Airway epithelial cell (primary cell): ENCODE measurements around the gene VWA5B1. TPM values are rescaled to one million over a fixed set of nuclear protein-coding genes. Genes with fewer than 3 reads are reported as not detected.

Experiments
- total RNA-seq: library from RNA; depleted of rRNA; stranded (reverse); fragments of >200 nt; gene quantifications from 2 replicates; pipeline ENCODE4 v1.2.3, GENCODE V29; 2015

VWA5B1 gene, protein sequence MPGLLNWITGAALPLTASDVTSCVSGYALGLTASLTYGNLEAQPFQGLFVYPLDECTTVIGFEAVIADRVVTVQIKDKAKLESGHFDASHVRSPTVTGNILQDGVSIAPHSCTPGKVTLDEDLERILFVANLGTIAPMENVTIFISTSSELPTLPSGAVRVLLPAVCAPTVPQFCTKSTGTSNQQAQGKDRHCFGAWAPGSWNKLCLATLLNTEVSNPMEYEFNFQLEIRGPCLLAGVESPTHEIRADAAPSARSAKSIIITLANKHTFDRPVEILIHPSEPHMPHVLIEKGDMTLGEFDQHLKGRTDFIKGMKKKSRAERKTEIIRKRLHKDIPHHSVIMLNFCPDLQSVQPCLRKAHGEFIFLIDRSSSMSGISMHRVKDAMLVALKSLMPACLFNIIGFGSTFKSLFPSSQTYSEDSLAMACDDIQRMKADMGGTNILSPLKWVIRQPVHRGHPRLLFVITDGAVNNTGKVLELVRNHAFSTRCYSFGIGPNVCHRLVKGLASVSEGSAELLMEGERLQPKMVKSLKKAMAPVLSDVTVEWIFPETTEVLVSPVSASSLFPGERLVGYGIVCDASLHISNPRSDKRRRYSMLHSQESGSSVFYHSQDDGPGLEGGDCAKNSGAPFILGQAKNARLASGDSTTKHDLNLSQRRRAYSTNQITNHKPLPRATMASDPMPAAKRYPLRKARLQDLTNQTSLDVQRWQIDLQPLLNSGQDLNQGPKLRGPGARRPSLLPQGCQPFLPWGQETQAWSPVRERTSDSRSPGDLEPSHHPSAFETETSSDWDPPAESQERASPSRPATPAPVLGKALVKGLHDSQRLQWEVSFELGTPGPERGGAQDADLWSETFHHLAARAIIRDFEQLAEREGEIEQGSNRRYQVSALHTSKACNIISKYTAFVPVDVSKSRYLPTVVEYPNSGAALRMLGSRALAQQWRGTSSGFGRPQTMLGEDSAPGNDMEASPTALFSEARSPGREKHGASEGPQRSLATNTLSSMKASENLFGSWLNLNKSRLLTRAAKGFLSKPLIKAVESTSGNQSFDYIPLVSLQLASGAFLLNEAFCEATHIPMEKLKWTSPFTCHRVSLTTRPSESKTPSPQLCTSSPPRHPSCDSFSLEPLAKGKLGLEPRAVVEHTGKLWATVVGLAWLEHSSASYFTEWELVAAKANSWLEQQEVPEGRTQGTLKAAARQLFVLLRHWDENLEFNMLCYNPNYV
- not detected in 2 replicates for total RNA-seq

DNA sequence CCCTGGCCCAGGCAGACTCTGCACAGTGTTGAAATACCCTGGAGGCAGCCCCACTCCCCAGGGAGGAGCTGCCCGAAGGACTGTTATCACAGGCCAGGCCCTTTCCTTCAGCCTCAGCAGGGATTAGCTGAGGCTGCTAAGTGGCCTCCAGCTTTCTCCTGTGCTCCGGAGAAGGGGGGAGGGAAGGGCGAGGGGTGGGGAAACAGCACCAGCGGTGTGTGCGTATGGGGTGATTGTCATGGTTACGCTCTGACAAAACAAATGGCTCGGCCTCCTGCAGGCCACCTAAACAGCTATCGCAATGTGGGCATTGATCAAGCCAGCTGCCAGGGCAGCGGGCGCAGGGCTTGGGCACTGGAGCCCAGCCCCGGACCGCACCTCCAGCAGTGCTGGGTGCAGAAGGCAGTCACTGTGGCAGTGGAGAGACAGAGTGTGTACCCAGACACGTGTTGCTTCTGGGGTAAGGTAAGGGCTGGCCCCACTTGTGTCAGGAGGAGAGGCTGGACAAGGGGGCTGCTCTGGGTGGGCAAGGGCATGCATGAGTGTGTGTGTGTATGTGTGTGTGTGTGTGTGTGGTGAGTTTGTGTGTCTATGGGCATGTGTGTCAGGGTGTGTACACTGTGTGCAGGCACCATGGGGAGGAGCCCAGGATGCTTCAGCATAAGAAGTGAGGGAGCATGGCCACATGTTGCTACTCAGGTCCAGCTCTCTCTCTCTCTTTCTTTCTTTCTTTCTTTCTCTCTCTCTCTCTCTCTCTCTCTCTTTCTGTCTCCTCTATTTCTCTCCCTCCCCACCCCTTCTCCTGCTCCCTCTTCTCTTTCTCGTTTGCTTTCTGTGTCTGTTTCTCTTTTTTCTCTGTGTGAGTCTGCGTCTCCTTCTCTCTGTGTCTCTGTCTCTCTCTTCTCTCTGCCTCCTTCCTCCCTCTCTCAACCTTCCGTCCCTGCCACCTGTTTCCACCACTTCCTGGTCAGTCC is at the start of gene VWA5B1:
Gene VWA5B1, plus strand, starts transcription at position 252 of the 974 bp plus-strand sequence. CDS start 19,727 bp downstream, outside the sequence.

Other genes with a start within 250 kb of the VWA5B1 start
- gene PLA2G5, start 220.7 kb upstream of the VWA5B1 start, total RNA-seq, result not detected in 2 replicates
- gene PLA2G2D, start 171.3 kb upstream of the VWA5B1 start, total RNA-seq, result not detected in 2 replicates
- not detected in 2 replicates for gene PLA2G2F, start 151.6 kb upstream of the VWA5B1 start, total RNA-seq
- 0.23 TPM in 1 of 2 replicates, not detected in the other for gene UBXN10, start 104.8 kb upstream of the VWA5B1 start, total RNA-seq
- not detected in 2 replicates for gene PLA2G2C, start 104.4 kb upstream of the VWA5B1 start, total RNA-seq
- 9.2 and 12.2 TPM in 2 replicates for gene CAMK2N1, start 195.3 kb downstream of the VWA5B1 start, total RNA-seq
- 26.5 and 28.8 TPM in 2 replicates for gene MUL1, start 217.3 kb downstream of the VWA5B1 start, total RNA-seq